GM12878 (cell line): ENCODE measurements around the gene TOX4. TPM values are rescaled to one million over a fixed set of nuclear protein-coding genes. Genes with fewer than 3 reads are reported as not detected.

Experiments
- BCL3 ChIP-seq: IDR thresholded peaks from 2 replicates; pipeline ENCODE4 v1.6.1; 2011; ENCODE audit warnings: borderline replicate concordance, low read depth, mild to moderate bottlenecking, moderate library complexity, low read length; ENCODE audit not compliant: insufficient read depth, poor library complexity, severe bottlenecking
- E4F1 ChIP-seq: fragments of 450-650 bp; IDR thresholded peaks from 2 replicates; pipeline ENCODE4 v1.6.1; 2018; ENCODE audit warnings: borderline replicate concordance, mild to moderate bottlenecking; ENCODE audit not compliant: partially characterized antibody
- EP300 ChIP-seq, 2 experiments: fragments of 150-350 bp in 1 of 2; IDR thresholded peaks; 2 replicates each; pipeline ENCODE4 v1.6.1; 2011 to 2012; ENCODE audit warnings: low read depth in 2 of 2, low read length in 2 of 2, borderline replicate concordance in 1 of 2, improper control_type of control experiment in 1 of 2, inconsistent platforms in 1 of 2; ENCODE audit not compliant: control insufficient read depth in 1 of 2
- GABPA ChIP-seq: IDR thresholded peaks from 2 replicates; pipeline ENCODE4 v1.6.1; 2014; ENCODE audit warnings: antibody characterized with exemption, low read depth, mild to moderate bottlenecking, inconsistent platforms
- MEF2A ChIP-seq: IDR thresholded peaks from 2 replicates; pipeline ENCODE4 v1.6.1; 2011; ENCODE audit warnings: low read depth, mild to moderate bottlenecking, low read length, moderate library complexity; ENCODE audit not compliant: insufficient read depth
- PKNOX1 ChIP-seq: fragments of 450-650 bp; IDR thresholded peaks from 2 replicates; pipeline ENCODE4 v1.6.1; 2016; ENCODE audit warnings: mild to moderate bottlenecking
- polyA plus RNA-seq, 11 experiments: library from polyadenylated mRNA; depleted of rRNA in 4 of 11; unstranded in 6 of 11; stranded (reverse) in 5 of 11; fragments of >200 nt; fragmentation: Nextera tagmentation in 4 of 11; fragmentation: Illumina TruSeq in 1 of 11; extraction: Ambion mirVana in 4 of 11; extraction: Trizol in 1 of 11; gene quantifications; 1 replicate in 1 of 11; 2 replicates in 10 of 11; pipeline versions ENCODE4 v1.2.1 to v1.2.3, GENCODE V29; 2011 to 2016; ENCODE audit warnings: inconsistent platforms in 2 of 11, missing spikeins in 2 of 11, low read depth in 1 of 11
- total RNA-seq, 4 experiments: library from RNA; depleted of rRNA in 3 of 4; stranded (reverse); fragments of >200 nt in 3 of 4; fragmentation: Illumina TruSeq in 1 of 4; extraction: Trizol in 1 of 4; gene quantifications; 2 replicates each; pipeline versions ENCODE4 v1.2.1 to v1.2.3, GENCODE V29; 2013 to 2021

Gene TOX4
- total and polyA plus RNA-seq, 10 of the 15 experiments (the other 5 are each of a cell fraction or from before 2014, with no cell fraction given): 18.4 to 113 (median 55.2) TPM

GRCh38 chr14:21539189-21539940, 62.4 kb downstream of the TOX4 start (continued):
- TF ChIP-seq E4F1: no peak
- no peak for TF ChIP-seq EP300 (IDR thresholded peaks at IDR 0.05; ENCODE audit: borderline replicate concordance in 1 of 2, control insufficient read depth in 1 of 2, low read depth in 2 of 2, low read length in 2 of 2)
- no peak for TF ChIP-seq PKNOX1
- TF ChIP-seq GABPA: no peak
- TF ChIP-seq MEF2A: no peak
- TF ChIP-seq BCL3: no peak
